Gastroesophageal sphincter (tissue), 3 donors: ENCODE results near the gene GRPEL2.

Experiments
- CTCF ChIP-seq, 4 experiments: fragments of 200-600 bp in 2 of 4; fragments of 450-650 bp in 2 of 4; sonication (generic) in 1 of 4; IDR thresholded peaks; one replicate each; pipeline ENCODE4 v1.5.1; 2017 to 2019; ENCODE audit warnings: antibody characterized with exemption in 4 of 4, mild to moderate bottlenecking in 2 of 4, moderate library complexity in 2 of 4
- POLR2A ChIP-seq, 2 donors: fragments of 450-650 bp; IDR thresholded peaks; one replicate each; pipeline ENCODE4 v1.6.1; 2017; ENCODE audit warnings: antibody characterized with exemption in 2 of 2, mild to moderate bottlenecking in 2 of 2, moderate library complexity in 1 of 2
- POLR2AphosphoS5 ChIP-seq: sonication (generic); formaldehyde crosslinking; IDR thresholded peaks from one replicate; pipeline ENCODE4 v1.6.1; 2017; ENCODE audit warnings: antibody characterized with exemption

DNA sequence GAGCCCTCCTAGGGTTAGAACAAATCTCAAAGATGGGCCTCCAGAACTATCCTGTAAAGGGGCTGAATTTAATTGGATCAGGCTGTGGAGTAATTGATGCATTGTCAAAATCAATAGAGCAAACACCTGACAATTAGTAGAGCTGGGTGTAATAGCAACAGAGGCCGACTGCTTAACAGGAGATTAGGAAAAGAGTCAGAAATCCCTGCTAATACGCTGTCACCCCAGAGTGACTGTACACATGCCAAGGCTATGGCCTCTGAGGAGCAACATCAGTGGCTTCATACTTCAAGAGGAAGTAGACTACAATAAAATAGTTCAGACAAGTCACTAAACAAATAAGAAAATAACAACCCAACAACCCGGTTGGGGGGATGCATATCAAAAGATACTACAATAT lies 18.7 kb upstream of the GRPEL2 start:
- TF ChIP-seq POLR2A (IDR thresholded peaks at IDR 0.05) (no peak), POLR2AphosphoS5 (no peak), CTCF (IDR thresholded peaks at IDR 0.05) (no peak)
